Hair follicular keratinocyte (primary cell): ENCODE results near the gene CES3. TPM values are rescaled to one million over a fixed set of nuclear protein-coding genes. Genes with fewer than 3 reads are reported as not detected.

Experiments used
- total RNA-seq: library from RNA; depleted of rRNA; stranded (reverse); fragments of >200 nt; gene quantifications from 2 replicates; pipeline ENCODE4 v1.2.3, GENCODE V29; 2015

The CES3 gene, protein sequence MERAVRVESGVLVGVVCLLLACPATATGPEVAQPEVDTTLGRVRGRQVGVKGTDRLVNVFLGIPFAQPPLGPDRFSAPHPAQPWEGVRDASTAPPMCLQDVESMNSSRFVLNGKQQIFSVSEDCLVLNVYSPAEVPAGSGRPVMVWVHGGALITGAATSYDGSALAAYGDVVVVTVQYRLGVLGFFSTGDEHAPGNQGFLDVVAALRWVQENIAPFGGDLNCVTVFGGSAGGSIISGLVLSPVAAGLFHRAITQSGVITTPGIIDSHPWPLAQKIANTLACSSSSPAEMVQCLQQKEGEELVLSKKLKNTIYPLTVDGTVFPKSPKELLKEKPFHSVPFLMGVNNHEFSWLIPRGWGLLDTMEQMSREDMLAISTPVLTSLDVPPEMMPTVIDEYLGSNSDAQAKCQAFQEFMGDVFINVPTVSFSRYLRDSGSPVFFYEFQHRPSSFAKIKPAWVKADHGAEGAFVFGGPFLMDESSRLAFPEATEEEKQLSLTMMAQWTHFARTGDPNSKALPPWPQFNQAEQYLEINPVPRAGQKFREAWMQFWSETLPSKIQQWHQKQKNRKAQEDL
- total RNA-seq = 0.78 and 0.99 TPM in 2 replicates

DNA sequence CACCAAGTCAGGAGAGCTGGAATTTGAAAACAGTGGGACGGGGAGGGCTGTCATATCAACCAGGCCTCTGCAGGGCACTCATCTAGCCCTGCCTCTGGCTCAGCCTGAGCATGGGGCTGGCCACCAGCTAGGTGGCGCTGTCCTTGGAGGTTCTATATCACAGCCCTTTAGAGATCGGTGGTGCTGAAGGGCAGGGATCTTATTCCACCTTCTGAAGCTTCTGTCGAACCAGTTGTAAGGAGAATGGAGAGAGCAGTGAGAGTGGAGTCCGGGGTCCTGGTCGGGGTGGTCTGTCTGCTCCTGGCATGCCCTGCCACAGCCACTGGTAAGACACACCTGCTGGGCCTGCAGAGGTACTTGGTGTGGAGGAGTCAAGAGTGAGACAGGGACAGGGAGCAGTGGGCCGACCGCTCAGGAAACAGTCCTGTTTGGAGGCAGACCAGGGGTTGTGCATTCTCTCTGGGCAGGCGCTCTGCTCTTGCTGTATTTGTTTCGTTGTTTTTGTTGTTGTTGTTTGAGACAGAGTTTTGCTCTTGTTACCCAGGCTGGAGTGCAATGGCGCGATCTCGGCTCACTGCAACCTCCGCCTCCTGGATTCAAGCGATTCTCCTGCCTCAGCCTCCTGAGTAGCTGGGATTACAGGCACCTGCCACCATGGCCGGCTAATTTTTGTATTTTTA is at the start of gene CES3:
Gene CES3 (plus strand): TSS at position 202 of the 680 bp plus-strand sequence. CDS start 42 bp downstream, at position 244.

GRCh38 chr16:66918803-66919568 is 42.1 kb upstream of the CES3 start, which contains the start of gene CDH16:
TSS of gene CDH16 (minus strand) at chr16:66918885. CDS start at chr16:66918065, 820 bp downstream.

DNA sequence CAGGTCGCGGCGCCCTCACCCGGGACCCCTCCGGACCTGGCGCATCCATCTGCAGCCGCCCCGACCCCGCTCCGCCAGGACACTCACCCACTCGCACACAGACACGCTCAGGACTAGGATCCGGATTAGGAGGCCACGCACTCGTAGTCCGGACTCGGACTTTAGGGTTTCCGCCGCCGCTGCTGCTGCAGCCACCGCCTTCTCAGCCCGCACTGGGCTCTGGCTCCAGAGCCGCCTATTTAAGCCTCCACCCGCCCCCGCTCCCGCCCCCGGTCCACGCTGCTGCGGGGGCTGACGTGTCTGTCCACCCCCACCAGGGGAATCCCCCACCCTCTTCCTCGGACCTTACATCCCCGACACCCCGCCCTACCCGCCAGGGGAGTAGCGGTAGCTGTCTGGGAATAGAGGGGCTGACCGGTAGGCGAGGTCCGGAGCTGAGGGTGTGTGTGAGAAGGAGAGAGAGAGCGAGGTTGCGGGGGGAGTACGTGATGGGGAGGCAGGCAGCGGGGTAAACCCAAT is 35.7 kb upstream of the CES3 start, which contains the start of gene RRAD:
Gene RRAD (minus strand): TSS at position 214 of the 519 bp plus-strand sequence. CDS start 356 bp downstream, outside the sequence.

DNA sequence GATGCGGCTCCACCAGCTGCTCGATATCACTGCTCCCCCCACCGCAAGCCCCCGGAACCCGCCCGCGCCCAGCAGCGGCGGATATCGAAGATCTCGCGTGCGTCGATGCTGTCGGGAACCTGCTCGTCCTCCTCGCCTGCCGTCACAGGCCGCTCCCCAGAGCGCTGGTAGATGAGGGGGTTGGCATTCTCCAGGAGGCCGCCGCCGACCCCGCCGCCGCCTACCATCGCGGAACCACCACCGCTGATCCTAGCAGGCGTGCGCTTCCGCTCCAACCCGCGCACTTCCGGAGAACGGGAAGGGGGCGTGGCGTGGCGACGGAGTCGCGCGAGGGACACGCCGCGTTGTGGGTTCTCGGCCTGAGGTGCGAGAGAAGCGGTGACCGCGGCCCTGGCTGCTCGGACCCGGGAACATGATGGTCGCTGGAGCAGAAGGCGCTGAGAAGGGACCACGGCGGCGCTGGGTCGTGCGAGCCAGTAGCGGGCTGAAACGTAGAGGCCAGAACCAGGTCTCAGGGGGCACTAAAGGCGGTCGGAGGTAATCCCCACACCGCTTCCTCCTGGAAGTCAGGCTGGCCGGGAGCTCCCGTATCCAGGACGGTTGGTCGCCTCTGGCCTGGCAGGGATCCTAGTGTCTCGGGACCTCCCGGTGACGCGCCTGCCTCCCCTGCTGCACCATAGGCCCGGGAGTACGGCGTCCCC is 26.8 kb upstream of the CES3 start, which contains the start of gene CIAO2B:
Gene CIAO2B (minus strand): TSS at position 265 of the 701 bp plus-strand sequence. CDS start 38 bp downstream, at position 227.

GRCh38 chr16:66935314-66936011 is 25.6 kb upstream of the CES3 start, which contains the start of gene CES2:
TSS of gene CES2 (plus strand) at chr16:66935516. CDS start at chr16:66935636, 120 bp downstream.

GRCh38 chr16:66988197-66988788 is 27.2 kb downstream of the CES3 start, which contains the start of gene CES4A:
TSS of gene CES4A (plus strand) at chr16:66988589. CDS start at chr16:66988773, 184 bp downstream.

Other genes with a start within 250 kb of the CES3 start
- gene DYNC1LI2, start 209.7 kb upstream of the CES3 start, total RNA-seq = 39.1 and 53.2 TPM in 2 replicates
- not detected in 2 replicates for gene TERB1, start 159.7 kb upstream of the CES3 start, total RNA-seq
- gene NAE1, start 130.3 kb upstream of the CES3 start, total RNA-seq = 73.7 and 119 TPM in 2 replicates
- gene CA7, start 116.9 kb upstream of the CES3 start, total RNA-seq = not detected in 2 replicates
- gene PDP2, start 80.8 kb upstream of the CES3 start, total RNA-seq = 8.0 and 9.2 TPM in 2 replicates
- gene CDH16, start 42.4 kb upstream of the CES3 start, total RNA-seq = 0.04 TPM in 1 of 2 replicates, not detected in the other
- 2.8 and 3.1 TPM in 2 replicates for gene RRAD, start 35.7 kb upstream of the CES3 start, total RNA-seq
- gene CIAO2B, start 26.9 kb upstream of the CES3 start, total RNA-seq = 91.1 and 118 TPM in 2 replicates
- 40.8 and 42.3 TPM in 2 replicates for gene CES2, start 25.8 kb upstream of the CES3 start, total RNA-seq
- gene CES4A, start 27.3 kb downstream of the CES3 start, total RNA-seq = 1.1 and 2.4 TPM in 2 replicates
- gene CBFB, start 67.9 kb downstream of the CES3 start, total RNA-seq = 48.2 and 64.0 TPM in 2 replicates
- gene PHAF1, start 148.7 kb downstream of the CES3 start, total RNA-seq = 8.4 and 12.8 TPM in 2 replicates
- gene B3GNT9, start 189.7 kb downstream of the CES3 start, total RNA-seq = 18.1 and 23.9 TPM in 2 replicates
- gene TRADD, start 198.6 kb downstream of the CES3 start, total RNA-seq = 34.4 and 39.5 TPM in 2 replicates
- gene FBXL8, start 198.7 kb downstream of the CES3 start, total RNA-seq = 11.3 and 12.1 TPM in 2 replicates
- 4.9 and 9.4 TPM in 2 replicates for gene HSF4, start 203.5 kb downstream of the CES3 start, total RNA-seq
- gene NOL3, start 209.3 kb downstream of the CES3 start, total RNA-seq = 24.8 and 31.0 TPM in 2 replicates
- 9.2 and 12.7 TPM in 2 replicates for gene MATCAP1, start 222.7 kb downstream of the CES3 start, total RNA-seq
- 0.08 TPM in 1 of 2 replicates, not detected in the other for gene EXOC3L1, start 228.9 kb downstream of the CES3 start, total RNA-seq
- 81.8 and 112 TPM in 2 replicates for gene E2F4, start 230.9 kb downstream of the CES3 start, total RNA-seq
- gene ELMO3, start 237.9 kb downstream of the CES3 start, total RNA-seq = 56.5 and 70.0 TPM in 2 replicates